Trophoblast cell (in vitro differentiated cells and primary cell): ENCODE data around the gene RTCA.

Experiments used
- DNase-seq, 2 donors: peaks; one replicate each; pipeline ENCODE4 v3.0.0-alpha.2; 2016
- H2AFZ ChIP-seq: 2 replicates; pipeline ENCODE4 v1.6.1; 2013; ENCODE audit warnings: low read length, moderate library complexity, mild to moderate bottlenecking; ENCODE audit not compliant: insufficient read depth, poor library complexity
- H2AK5ac ChIP-seq: 2 replicates; pipeline ENCODE4 v1.6.1; 2013; ENCODE audit warnings: mild to moderate bottlenecking, low read length
- H2BK120ac ChIP-seq: 2 replicates; pipeline ENCODE4 v1.6.1; 2013; ENCODE audit warnings: low read length, mild to moderate bottlenecking, moderate library complexity; ENCODE audit not compliant: insufficient read depth, poor library complexity
- H2BK12ac ChIP-seq: 2 replicates; pipeline ENCODE4 v1.6.1; 2013; ENCODE audit warnings: mild to moderate bottlenecking, low read length, moderate library complexity
- H2BK5ac ChIP-seq: 2 replicates; pipeline ENCODE4 v1.6.1; 2013; ENCODE audit warnings: low read length, low read depth, moderate library complexity, mild to moderate bottlenecking; ENCODE audit not compliant: poor library complexity
- H3K14ac ChIP-seq: 2 replicates; pipeline ENCODE4 v1.6.1; 2013; ENCODE audit warnings: mild to moderate bottlenecking, low read length
- H3K18ac ChIP-seq: 2 replicates; pipeline ENCODE4 v1.6.1; 2013; ENCODE audit warnings: mild to moderate bottlenecking, low read length
- H3K23ac ChIP-seq: 2 replicates; pipeline ENCODE4 v1.6.1; 2013; ENCODE audit warnings: low read length
- H3K27ac ChIP-seq: 2 replicates; pipeline ENCODE4 v1.5.1; 2013; ENCODE audit warnings: low read depth, mild to moderate bottlenecking, inconsistent platforms, low read length, moderate library complexity
- H3K27me3 ChIP-seq: 2 replicates; pipeline ENCODE4 v1.6.1; 2013; ENCODE audit warnings: inconsistent platforms, mild to moderate bottlenecking, low read length, moderate library complexity; ENCODE audit not compliant: insufficient read depth
- H3K36me3 ChIP-seq, 2 experiments: 1 replicate in 1 of 2; 2 replicates in 1 of 2; pipeline ENCODE4 v1.6.1; 2013; ENCODE audit warnings: low read length in 2 of 2, mild to moderate bottlenecking in 2 of 2, moderate library complexity in 1 of 2; ENCODE audit not compliant: insufficient read depth in 2 of 2, control insufficient read depth in 1 of 2
- H3K4ac ChIP-seq: 2 replicates; pipeline ENCODE4 v1.6.1; 2013; ENCODE audit warnings: low read depth, mild to moderate bottlenecking, low read length, moderate library complexity
- H3K4me1 ChIP-seq, 2 experiments: 1 replicate in 1 of 2; 2 replicates in 1 of 2; pipeline ENCODE4 v1.6.1; 2013; ENCODE audit warnings: low read length in 2 of 2, mild to moderate bottlenecking in 2 of 2, moderate library complexity in 1 of 2; ENCODE audit not compliant: insufficient read depth in 2 of 2, control insufficient read depth in 1 of 2
- H3K4me2 ChIP-seq: 2 replicates; pipeline ENCODE4 v1.6.1; 2013; ENCODE audit warnings: inconsistent platforms, mild to moderate bottlenecking, low read length, moderate library complexity
- H3K4me3 ChIP-seq: 2 replicates; pipeline ENCODE4 v1.5.1; 2013; ENCODE audit warnings: mild to moderate bottlenecking, low read depth, low read length, inconsistent platforms
- H3K79me1 ChIP-seq: one replicate; pipeline ENCODE4 v1.6.1; 2013; ENCODE audit warnings: low read length
- H3K79me2 ChIP-seq: 2 replicates; pipeline ENCODE4 v1.6.1; 2013; ENCODE audit warnings: low read length, mild to moderate bottlenecking; ENCODE audit not compliant: control insufficient read depth, insufficient read depth, poor library complexity
- H3K9ac ChIP-seq: 2 replicates; pipeline ENCODE4 v1.6.1; 2013; ENCODE audit warnings: mild to moderate bottlenecking, low read length
- H3K9me3 ChIP-seq: 2 replicates; pipeline ENCODE4 v1.6.1; 2013; ENCODE audit warnings: low read depth, mild to moderate bottlenecking, control low read depth, inconsistent platforms, low read length; ENCODE audit not compliant: insufficient read depth
- H4K12ac ChIP-seq: 2 replicates; pipeline ENCODE4 v1.6.1; 2013; ENCODE audit warnings: low read depth, mild to moderate bottlenecking, low read length, moderate library complexity
- H4K8ac ChIP-seq: 2 replicates; pipeline ENCODE4 v1.6.1; 2013; ENCODE audit warnings: low read depth, mild to moderate bottlenecking, low read length, moderate library complexity
- H4K91ac ChIP-seq: one replicate; pipeline ENCODE4 v1.6.1; 2013; ENCODE audit warnings: low read depth, mild to moderate bottlenecking, low read length, moderate library complexity
- WGBS: extraction: QIAGEN DNeasy Blood & Tissue Kit; methylation state at CpG from one replicate; pipeline ENCODE4 v1.1.7; 2013; ENCODE audit warnings: missing lambda C conversion rate; ENCODE audit not compliant: insufficient read length, insufficient coverage; ENCODE audit errors: extremely low coverage; 5-methylcytosine and 5-hydroxymethylcytosine counted together

The RTCA gene

DNA sequence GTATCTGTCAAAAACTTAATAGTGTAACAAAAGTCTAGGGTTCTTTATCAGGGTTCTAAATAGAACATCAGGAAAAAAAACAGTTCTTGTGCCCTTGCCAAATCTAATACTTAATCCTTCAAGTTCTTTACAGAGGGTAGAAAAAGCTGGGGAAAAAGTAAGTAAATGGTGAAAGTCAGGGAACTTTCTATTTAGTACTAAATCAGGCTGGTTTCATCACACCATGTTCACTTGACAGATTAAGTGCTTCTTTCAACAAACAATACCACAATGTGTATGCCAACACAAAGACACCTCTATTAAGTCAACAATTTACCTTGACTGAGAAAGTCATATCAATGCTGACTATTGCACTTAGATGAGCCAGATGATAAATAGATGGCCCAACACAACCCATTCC, 26.1 kb upstream of the RTCA start:
- Histone ChIP-seq H2BK12ac (no peak overlapping the region), H2AFZ (no peak overlapping the region), H3K79me1 (no peaks in the 10 kb centered on the region), H3K4me1 (no peaks in the 10 kb centered on the region), H3K79me2 (no peaks in the 10 kb centered on the region), H3K27me3 (no peaks in the 10 kb centered on the region), H3K18ac (no peak overlapping the region), H2BK120ac (no peak overlapping the region), H3K23ac (no peak overlapping the region), H3K9me3 (no peaks in the 10 kb centered on the region), H4K12ac (no peak overlapping the region), H3K36me3 (peaks cover 2 to 3% of the 10 kb centered on the region in 2 experiments), H3K9ac (no peak overlapping the region), H2BK5ac (no peak overlapping the region), H2AK5ac (no peak overlapping the region), H3K14ac (no peak overlapping the region), H4K91ac (no peak overlapping the region), H3K4me3 (no peak overlapping the region), H3K4ac (no peak overlapping the region), H4K8ac (no peak overlapping the region), H3K4me2 (no peak overlapping the region), H3K27ac (no peak overlapping the region)
- DNase-seq, result no peak

DNA sequence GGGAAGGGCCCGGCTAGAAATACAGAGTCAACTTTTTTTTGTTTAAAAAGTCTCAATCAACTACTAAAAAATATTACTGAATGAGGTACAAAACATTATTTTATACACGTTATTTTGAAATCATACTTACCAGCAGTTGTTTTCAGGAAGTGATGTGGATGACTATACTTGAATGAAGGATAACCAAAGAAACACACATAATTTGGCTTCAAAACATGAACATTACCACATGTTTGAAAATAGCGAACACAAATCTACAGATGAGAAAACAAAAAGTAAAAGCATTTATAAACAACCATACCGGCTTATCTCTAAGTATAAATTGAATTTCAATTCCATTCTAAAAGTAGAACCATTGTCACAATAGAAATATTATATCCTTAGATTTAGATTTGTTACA, 25.4 kb upstream of the RTCA start:
- Histone ChIP-seq H4K91ac (no peak overlapping the region), H2AK5ac (no peak overlapping the region), H3K4ac (no peak overlapping the region), H3K79me1 (no peaks in the 10 kb centered on the region), H4K12ac (no peak overlapping the region), H3K18ac (no peak overlapping the region), H2BK5ac (no peak overlapping the region), H2BK120ac (no peak overlapping the region), H3K4me2 (no peak overlapping the region), H3K23ac (no peak overlapping the region), H3K9ac (no peak overlapping the region), H4K8ac (no peak overlapping the region), H2AFZ (no peak overlapping the region), H2BK12ac (no peak overlapping the region), H3K79me2 (no peaks in the 10 kb centered on the region), H3K9me3 (no peaks in the 10 kb centered on the region), H3K27ac (no peak overlapping the region), H3K4me1 (no peaks in the 10 kb centered on the region), H3K14ac (no peak overlapping the region), H3K36me3 (peaks cover 2 to 3% of the 10 kb centered on the region in 2 experiments), H3K4me3 (no peak overlapping the region), H3K27me3 (no peaks in the 10 kb centered on the region)
- DNase-seq, result no peak
- no CpG with 5 or more reads among the region's 4 CpGs for WGBS

DNA sequence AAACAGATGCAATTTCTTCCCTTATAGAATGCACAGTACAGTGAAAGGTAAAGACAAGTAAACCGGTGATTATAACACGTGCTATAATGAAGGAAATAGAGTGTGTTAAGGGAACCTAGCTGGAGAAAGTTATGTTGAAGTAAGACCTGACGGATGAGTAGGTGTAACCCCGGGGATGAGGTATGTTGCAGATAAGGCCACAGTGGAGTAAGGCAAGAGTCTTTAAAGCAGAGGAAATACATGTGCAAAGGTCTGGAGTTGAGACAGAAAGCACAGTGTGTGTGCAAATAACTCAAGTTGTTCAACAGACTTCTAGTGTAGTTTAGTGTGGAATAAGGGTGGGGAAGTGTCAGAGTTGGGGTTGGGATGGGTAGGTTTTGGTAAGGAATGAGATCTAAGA, 19.3 kb upstream of the RTCA start:
- Histone ChIP-seq H3K27ac (no peak overlapping the region), H2BK5ac (no peak overlapping the region), H3K79me2 (peaks cover 6% of the 10 kb centered on the region), H4K91ac (no peak overlapping the region), H3K9ac (no peak overlapping the region), H3K79me1 (peaks cover 5% of the 10 kb centered on the region), H3K4me3 (no peak overlapping the region), H3K4ac (no peak overlapping the region), H2BK12ac (no peak overlapping the region), H3K14ac (no peak overlapping the region), H3K27me3 (no peaks in the 10 kb centered on the region), H3K23ac (no peak overlapping the region), H4K8ac (no peak overlapping the region), H3K9me3 (no peaks in the 10 kb centered on the region), H4K12ac (no peak overlapping the region), H3K36me3 (no peaks in the 10 kb centered on the region), H3K4me2 (no peak overlapping the region), H3K4me1 (peaks cover 0 to 5% of the 10 kb centered on the region in 2 experiments), H2AFZ (no peak overlapping the region), H2AK5ac (no peak overlapping the region), H2BK120ac (no peak overlapping the region), H3K18ac (no peak overlapping the region)
- no CpG with 5 or more reads among the region's 4 CpGs for WGBS
- peak in 1 of 2 donors; percentile 25 for DNase-seq

DNA sequence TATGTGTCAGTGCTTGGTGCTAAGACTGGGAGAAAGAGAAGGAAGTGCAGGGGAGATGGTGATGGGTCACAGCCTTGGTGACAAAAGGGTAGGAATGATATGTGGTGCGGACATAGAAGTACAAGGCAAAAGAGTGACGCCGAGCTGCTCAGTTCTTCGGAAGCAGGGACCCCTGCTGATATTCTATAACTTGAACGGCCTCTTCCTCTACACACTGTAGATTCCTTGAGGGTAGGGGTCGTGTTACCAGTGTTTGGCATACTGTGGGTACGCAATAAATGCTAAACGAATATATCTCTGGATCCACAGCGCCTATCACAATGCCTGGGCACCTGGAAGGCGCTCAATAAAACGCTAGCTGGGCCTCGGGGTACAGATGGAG, 16.9 kb upstream of the RTCA start:
- WGBS, result no CpG with 5 or more reads among the region's 12 CpGs
- peak overlapping the region; percentile 24 for H2BK5ac ChIP-seq

More for the DNA sequence above, 16.9 kb upstream of the RTCA start:
- no peak overlapping the region for H3K27ac ChIP-seq
- no peak for DNase-seq
- H2AK5ac ChIP-seq, result no peak overlapping the region
- H4K91ac ChIP-seq, result peak overlapping the region; percentile 64
- no peaks in the 10 kb centered on the region for H3K9me3 ChIP-seq
- no peaks in the 10 kb centered on the region for H3K27me3 ChIP-seq
- peak overlapping the region; percentile 99 for H3K9ac ChIP-seq
- H4K12ac ChIP-seq, result peak overlapping the region; percentile 54
- H3K79me1 ChIP-seq, result peaks cover 5% of the 10 kb centered on the region
- H3K79me2 ChIP-seq, result peaks cover 6% of the 10 kb centered on the region
- H2AFZ ChIP-seq, result peak overlapping the region; percentile 53
- H3K4ac ChIP-seq, result peak overlapping the region; percentile 41
- peak overlapping the region; percentile 98 for H3K4me3 ChIP-seq
- peak overlapping the region; percentile 83 for H3K14ac ChIP-seq
- H3K36me3 ChIP-seq, result no peaks in the 10 kb centered on the region
- no peak overlapping the region for H3K23ac ChIP-seq
- H2BK120ac ChIP-seq, result peak overlapping the region; percentile 19
- peak overlapping the region; percentile 76 for H3K4me2 ChIP-seq
- peak overlapping the region; percentile 91 for H4K8ac ChIP-seq
- peaks cover 0 to 5% of the 10 kb centered on the region in 2 experiments for H3K4me1 ChIP-seq
- no peak overlapping the region for H2BK12ac ChIP-seq
- peak overlapping the region; percentile 62 for H3K18ac ChIP-seq
